Mucosa of gallbladder (tissue), 1 donor: Measurements from ENCODE around the gene LARGE1. TPM values are rescaled to one million over a fixed set of nuclear protein-coding genes. Genes with fewer than 3 reads are reported as not detected.
A peak's percentile ranks its signal among the peaks of the same experiment; 100 is the strongest.

Experiments
- DNase-seq: peaks from one replicate; pipeline ENCODE4 v3.0.0-alpha.2; 2020; ENCODE audit warnings: low spot score
- total RNA-seq: library from RNA; stranded (reverse); gene quantifications from one replicate; pipeline ENCODE4 v1.2.1, GENCODE V29; 2021
- donor health status: DM: no; HTN: no; CAD: no.

The LARGE1 gene
- total RNA-seq, 1 donor from 2014 or later: 65.6 TPM

DNA sequence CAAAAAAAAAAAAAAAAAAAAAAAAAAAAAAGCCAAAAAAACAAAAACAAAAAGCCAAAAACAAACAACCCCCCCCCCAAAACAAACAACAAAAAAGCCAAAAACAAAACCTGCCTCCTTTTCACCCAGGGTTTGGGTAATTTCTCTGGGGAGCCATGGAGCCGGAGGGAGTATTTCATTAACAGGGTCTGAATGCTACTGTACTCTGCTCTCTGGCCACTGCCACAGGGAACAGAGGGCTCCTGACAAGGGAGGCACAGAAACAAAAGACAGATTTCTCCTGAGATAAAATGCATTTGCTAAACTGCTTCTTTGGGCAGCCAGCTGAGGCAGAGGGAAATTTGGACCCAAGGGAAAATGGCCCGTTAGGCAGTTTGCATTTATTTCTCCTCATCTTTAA lies 596.0 kb downstream of the LARGE1 start:
- DNase-seq: no peak

DNA sequence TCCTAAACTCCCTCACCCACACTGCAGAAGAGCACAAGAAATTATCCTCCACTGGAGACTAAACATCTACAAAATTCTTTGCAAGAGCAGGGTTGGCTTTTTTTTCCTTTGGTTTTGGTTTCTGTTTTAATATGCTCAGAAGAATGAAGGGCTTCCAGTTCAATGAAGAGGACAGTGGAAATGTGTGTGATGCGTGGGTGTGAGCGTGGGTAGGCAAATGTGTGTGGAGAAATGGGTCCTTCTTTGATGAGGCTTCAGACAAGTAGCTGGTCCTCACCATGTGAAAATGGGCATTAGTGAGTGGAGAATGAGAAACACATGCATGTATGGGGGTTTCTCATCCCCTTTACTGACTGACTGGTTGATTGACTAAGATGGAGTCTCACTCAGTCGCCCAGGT lies 598.8 kb downstream of the LARGE1 start:
- no peak for DNase-seq

DNA sequence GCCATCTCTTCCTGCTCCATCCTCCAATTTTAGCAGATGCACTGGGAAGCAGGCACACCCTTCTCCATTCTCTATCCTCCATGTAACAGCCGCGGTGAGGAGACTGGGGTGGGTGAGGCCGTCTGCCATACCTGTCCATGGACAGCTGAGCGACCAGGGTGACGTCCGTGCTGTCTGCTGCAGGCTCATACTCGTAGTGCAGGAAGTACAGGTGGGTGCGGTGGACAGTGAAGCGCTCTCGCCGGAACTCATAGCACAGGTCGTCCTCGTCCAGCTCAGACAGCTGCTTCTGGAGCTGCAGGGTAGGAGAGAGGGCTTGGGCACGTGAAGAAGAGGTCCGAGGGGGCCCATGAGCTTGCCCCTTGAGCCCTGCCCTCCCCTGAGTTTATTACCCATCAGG lies 604.3 kb downstream of the LARGE1 start:
- DNase-seq: no peak

DNA sequence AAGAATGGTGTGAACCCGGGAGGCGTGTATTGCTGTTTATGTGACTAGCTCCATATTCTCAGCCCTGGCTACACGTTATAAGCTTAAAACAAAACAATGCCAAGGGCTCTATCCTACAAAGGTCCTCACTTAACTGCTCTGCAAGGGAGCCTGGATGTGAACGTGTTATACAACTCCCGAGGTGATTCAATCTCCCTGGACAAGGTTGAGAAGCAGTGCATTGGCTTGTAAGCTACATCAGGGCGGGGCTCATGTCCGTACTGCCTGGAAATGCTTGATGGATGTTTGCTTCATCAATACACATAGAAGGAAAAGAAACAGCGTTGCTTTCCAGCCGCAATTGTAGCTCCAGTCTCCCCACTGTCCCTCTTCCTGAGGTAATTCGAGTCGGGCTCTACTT lies 605.2 kb downstream of the LARGE1 start:
- DNase-seq: no peak

DNA sequence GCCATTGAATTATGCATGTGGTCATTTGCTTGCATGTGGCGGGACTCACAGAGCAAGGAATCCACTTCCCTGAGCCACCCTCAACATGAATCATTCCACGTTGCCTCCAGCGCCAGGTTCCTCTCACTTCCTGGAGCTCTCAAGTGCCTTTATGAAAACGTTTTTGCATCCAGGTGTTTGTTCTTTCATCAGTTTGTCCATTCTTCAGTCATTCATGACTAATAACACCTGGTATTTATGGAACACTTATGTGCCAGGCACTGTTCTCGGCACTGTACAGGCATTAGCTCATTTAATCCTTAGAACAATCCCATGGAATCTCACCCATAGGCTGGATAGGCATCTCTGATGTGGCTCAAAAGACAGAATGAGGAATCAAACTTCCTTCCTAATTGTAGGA lies 606.0 kb downstream of the LARGE1 start:
- DNase-seq: no peak

DNA sequence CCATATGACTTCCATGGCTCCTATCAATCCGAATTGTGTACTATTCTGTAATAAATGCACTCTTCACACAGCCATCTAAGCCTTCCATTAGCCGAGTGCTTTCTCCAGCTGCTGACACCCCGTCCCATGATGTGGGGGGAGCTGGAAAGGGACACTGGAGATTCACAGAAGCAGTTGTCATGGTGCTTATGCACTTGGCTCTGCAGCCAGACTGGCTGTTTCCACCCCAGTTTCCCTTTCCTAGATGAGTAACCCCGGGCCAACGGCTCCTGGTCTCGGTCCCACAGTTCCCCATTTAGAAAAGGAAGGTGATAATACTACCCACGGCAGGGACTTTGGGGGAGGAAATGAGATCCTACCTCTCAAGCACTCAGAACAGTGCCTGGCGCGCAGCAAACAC lies 617.2 kb downstream of the LARGE1 start:
- no peak for DNase-seq

DNA sequence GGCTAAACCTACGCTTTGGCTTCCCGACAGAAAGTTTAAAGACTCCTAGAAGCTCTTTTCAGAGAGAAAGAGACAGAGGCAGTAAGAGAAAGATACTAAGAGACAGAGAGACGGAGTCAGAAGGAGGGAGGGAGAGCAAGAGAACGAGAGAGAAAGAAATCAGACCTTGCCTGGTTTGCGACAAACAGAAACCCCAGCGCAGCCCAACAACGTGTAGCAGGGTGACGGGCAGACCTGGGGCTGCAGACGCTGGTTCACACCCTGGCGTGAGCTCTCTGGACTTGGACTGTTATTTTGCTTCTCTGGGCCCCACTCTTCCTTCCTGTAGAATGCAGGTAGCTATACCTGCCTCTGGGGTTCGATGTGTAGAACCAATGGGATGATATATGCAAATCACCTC lies 617.7 kb downstream of the LARGE1 start:
- no peak for DNase-seq

DNA sequence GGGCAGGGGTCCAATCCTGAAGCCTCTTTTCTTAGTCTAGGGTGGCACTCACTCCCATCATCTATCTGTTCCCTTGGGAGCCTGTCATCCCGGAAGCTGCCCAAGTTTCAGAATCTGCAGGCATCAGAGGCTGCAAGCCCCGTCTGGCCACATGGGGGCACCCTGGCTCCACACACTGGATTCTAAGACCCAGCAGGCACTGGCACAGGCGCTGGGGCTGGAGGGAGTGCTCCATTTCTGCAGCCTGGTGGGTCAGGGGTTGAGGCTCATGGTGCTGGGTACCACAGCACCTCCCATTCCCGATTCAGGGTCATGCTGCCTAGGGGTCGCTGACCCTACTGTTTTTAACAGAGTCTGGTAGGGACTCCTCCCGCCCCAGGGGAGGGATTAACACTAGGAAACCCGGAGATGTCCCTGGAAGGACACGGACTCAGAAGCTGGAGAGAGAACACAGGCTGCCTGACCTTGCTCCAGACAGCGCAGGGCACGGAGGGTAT lies 618.2 kb downstream of the LARGE1 start:
- DNase-seq: peak; percentile 85

DNA sequence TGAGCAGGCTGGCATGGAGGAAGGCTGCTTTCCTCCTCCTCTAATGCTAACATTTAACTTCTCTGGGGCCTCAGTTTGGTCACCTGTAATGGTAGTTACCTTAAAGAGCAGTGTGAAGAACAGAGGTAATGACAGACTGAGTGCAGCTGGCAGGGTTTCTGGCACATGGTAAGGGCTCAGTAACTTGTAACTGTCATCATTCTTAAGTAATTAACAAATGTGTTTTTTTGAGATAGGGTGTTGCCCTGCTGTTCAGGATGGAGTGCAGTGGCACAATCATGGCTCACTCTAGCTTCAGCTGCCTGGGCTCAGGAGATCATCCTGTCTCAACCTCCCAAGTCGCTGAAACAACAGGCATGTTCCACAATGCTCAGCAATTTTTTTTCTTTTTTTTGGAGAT lies 620.1 kb downstream of the LARGE1 start:
- no peak for DNase-seq

DNA sequence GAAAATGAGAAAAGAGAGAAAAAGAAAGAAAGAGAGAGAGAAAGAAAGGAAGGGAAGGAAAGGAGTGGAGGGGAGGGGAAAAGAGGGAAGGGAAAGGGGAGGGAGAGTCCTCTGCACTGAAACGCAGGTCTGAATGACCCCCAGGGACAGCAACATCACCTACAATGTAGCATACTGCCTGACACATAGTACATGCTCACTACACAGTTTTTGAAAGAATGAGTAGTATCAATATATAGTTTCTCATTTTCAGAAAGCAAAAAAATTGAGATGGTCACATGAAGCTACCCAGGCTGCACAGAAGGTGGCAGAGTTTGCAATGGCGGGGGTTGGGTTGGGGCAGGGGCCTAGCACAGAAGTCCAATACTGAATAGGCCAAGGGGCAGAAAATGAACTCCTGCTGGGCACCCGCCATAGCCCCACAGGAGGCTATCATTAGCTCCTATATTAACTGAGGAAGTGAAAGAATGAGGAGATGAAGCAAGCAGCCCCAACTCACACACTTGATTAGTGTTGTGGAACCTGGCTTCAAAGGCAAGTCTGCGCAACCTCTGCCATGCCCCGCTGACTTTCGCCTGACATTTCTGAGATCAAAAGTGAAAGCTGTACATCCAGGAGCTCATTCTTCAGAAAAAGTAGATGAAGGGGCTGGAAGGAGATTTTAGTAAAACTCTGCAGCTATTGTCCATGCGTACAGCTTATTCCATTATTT lies 620.9 kb downstream of the LARGE1 start:
- no peak for DNase-seq

DNA sequence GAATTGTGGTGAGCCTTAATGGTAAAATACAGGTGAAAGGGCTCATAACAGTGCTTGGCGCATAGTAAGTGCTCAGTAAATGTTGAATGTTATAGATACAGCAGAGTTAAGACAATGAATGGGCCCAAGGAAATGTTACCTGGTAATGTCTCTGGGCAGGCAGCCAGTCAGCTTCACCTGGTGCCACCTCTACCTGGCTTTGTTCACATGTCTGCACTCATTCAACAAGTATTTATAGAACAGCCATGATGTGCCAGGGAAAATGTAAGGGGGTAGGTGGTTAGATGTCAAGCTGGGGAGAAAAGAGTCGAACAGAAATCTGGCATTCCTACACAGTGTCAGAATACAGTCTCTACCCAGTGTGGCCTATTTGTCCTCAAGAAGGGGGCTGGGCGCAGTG lies 623.3 kb downstream of the LARGE1 start:
- no peak for DNase-seq

DNA sequence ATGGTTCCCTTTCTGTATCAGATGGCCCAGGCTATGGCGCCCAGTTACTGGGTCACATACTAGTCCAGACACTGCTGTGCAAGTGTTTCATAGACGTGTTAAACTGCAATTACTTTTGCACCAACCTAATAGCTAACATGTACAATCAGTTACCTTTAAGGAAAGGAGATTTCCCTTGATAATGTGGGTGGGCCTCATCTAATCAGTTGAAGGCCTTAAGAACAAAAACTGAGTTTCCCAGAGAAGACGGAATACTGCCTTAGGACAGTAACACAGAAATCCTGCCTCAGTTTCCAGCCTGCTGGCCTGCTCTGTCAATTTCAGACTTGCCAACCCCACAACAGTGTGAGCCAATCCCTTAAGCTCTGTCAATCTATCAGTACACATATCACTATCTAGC lies 632.2 kb downstream of the LARGE1 start:
- DNase-seq: no peak

DNA sequence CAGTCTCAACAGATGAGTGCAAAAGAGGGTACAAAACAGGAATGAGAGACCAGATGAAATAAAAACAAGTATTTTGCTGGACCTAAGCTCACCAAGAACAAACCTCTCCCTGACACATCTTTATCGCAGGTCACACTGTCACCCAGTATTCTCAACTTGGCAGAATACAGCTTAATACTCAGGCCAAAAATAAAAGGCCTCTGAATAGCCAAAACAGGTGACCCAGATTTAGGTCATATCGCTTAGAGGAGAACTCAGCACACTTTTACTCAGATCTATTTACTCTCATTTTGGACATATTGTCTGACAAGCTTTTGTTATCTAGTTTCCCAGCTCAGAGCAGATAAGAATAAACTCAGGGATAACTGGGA lies 645.2 kb downstream of the LARGE1 start:
- DNase-seq: no peak

DNA sequence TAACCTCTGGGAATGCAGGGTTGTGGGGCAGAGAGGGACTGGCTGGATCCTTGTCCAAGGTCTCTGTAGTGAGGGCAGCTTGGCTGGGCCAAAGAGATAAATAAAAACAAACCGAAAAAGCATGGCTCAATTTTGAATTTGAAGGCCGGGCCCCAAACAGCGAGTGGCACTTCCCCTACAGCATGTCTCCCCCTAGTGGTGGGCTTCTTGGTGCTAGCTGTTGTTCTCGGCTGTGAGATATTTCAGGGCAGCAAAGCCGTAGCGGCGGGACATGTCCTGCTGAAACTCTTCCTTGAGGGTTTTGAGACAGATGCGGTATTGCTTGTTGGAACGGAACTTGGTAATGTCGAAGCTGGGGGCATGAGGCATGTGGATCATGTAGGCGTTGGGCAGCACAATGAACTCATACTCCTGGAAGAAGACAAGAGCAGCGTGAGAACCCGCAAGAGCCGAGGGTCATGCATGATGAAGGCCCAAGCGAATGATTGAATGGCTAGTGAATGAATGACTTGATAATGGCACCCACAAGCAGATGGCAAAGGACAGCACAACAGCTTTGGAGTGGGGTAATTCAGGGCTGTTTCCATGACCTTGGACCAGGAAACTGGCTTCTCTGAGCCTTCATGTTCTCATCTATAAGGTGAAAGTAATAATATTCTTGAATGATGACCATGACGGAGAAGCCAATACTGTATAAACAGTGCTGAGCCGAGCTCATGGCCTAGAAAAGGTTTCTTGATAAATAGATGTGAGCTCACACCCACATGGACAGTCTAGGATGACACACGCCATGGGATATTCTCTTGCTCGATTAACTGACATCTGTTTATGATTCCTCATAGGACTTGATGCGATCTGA lies 645.8 kb downstream of the LARGE1 start:
- DNase-seq: no peak

DNA sequence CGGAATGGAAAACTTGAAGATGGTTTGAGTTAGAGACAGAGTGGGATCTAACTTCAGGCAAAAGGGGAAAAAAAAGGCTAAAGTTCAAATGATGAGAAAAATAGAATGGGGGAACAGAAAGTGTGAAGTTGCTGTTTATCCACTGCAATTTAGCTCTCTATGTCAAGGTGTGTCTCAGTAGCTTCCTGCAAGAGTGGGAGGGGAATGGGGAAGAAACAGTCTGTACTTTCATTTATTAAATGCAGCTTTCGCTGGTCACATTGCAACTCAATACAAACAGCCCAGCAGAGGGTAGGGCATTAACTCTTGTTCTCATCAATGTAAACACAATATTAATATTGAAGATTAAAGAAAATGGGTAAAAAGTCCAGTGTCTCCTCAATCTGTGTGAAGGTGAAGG lies 647.4 kb downstream of the LARGE1 start:
- DNase-seq: no peak

DNA sequence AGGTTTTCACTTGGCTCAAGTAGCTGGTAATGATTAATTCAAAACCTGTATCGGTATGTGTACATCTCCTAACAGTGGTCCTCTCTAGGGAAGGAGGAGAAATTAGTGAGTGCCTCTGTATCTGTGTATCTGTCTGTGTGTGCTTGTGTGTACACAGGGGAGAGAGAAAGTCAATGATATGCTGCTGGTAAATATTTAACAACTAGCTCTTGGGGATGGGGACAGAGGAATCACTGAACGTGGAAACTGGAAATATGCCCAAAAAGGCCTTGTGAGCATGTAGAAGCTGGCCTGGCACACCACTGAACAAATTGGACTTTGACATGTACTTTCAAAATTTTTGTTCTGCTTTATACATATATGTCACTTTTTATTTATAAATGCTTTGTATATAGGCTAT lies 648.1 kb downstream of the LARGE1 start:
- DNase-seq: peak; percentile 69

DNA sequence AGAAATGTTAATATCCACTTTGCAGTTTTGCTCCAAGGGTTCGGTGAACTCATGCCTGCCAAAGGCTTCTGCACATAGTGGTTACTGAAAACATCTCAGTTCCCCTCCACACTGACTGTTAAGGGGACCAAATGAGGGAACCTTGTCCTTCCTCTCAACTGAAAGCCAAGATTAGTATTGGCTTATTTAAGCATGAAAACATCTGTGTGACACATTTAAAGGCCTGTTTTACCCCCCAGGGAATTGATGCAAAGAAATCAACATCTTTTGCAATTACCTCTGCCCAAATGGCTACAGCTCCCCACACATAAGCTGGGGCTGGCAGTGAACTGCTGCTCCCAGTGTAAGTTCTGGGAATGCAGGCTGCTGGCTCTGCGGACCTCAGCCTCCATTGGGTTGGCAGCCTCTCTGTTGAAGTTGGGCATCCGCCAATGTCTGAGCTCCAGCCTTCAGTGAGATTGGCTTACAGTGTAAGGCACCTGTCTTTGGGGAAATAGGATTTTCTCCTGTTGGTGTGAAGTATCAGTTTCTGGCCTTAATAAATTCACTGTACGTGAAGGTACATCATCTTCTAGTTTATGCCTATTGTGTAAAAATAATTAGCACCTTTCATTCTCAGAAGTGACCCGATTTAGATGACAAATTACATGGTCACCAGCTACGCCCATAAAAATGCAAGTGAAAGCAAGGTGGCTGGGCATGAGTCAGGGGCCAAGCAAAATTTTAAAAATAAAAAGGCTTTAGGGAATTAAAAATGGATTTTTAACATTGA lies 648.7 kb downstream of the LARGE1 start:
- peak; percentile 75 for DNase-seq

DNA sequence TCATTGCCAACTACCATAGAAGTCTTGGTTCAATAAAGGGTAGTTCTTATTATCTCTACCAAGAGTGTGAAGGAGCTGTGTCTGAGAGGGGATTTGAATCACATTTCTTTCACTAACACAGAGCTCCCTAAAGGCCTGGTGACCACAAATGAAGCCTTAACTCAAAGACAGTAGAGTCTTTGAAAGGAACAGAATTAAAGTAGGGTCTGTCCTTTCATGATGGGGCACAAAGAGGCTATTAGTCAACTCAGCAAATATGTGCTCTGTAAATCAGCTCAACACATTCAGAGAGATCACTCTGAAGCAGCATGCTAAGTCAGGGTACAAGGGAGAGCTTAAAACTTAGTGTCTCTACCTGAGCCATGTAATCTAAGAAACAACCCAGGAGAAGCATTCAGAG lies 649.7 kb downstream of the LARGE1 start:
- DNase-seq: no peak

DNA sequence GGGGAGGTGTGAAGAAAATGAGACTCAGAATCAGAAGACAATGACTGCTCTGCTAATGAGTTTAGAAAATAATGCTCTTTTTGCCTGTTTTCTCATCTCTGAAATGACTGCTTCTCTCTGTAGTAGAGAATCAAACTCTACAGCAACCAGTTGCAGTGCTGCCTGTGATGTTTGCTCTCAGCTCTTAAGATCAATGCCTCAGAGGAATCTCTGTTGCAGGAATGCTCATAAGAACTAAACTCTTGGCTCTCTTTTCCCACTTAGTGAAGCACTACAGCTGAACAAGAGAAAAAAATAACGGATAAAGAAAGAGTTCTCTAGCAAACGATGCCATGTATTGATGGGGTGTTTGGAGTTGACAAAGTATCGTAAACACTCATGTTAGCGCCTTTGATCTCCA lies 658.6 kb downstream of the LARGE1 start:
- no peak for DNase-seq

DNA sequence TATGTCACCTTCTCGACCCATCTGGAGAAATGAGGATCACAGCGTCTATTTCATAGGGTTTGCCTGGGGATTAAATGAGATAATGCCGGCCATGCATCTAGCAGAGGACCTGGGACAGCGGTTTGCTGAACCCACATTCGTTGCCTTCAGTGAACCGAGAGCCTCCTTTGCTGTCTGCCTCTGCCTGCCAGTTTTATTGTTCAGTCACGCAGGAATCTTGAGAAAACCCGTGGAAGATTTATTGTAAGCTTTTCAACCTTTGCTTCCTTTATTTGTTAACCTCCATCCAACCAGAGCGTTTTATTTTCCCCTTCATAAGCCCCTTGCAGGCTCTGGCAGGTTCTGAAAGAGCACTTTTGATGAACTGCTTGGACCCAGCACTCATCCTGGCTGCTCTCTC lies 659.8 kb downstream of the LARGE1 start:
- DNase-seq: no peak

DNA sequence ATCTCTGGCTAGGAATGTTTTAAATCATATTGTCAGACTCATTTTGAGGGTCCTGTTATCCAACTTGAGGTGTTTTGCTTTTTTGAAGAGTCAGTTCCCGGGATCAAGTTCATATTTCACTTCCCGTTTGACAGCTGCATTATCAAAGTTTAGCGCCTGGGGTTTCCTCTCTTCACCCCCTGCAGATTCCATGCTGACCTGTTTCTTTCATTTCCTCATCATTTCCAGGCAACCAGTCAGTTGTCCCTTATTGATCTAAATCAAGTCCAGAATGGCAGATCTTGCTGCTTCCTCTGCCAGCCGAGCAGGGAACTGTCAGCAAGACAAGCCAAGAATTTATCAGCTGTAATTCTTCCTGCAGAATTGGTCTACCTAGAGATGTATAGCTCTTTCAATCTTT lies 664.5 kb downstream of the LARGE1 start:
- DNase-seq: no peak

DNA sequence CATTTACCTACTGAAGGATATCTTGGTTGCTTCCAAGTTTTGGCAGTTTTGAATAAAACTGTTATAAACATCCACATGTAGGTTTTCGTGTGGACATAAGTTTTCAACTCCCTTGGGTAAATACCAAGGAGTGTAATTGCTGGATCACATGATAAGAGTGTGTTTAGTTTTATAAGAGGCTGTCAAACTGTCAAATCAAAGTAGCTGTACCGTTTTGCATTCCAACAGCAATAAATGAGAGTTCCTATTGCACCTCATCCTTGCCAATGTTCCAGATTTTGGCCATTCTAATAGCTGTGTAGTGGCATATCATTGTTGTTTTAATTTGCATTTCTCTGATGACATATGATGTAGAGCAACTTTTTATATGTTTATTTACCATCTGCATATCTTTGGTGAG lies 671.3 kb downstream of the LARGE1 start:
- DNase-seq: no peak

DNA sequence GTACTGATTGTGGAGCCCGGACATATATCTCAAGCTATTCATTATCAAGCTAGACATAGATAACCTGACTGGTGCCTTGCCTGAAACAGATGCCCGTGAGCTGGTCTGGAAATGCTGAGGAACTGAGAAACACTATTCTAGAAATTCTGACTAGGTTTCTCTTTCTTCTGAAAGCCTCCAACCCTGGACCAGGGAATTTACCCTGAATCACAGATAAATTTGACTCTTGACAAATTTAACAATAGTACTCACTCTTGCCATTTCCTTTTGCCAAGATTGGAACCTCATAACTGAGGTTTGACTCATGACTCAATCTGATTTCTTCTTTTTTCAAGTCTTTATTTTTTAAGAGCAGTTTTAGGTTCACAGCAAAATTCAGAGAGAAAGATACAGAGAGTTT lies 672.5 kb downstream of the LARGE1 start:
- no peak for DNase-seq
